ENCODE data around the gene PRLHR. TPM values are rescaled to one million over a fixed set of nuclear protein-coding genes. Genes with fewer than 3 reads are reported as not detected.

PRLHR gene
- total and polyA plus RNA-seq, 2 experiments from 2014 or later, result not detected

- peaks cover 5% of the 10 kb centered on the region for H3K4me1 ChIP-seq (ENCODE audit: low read depth)
- no peak for DNase-seq (ENCODE audit: low read depth in 1 of 2, low spot score in 1 of 2)
- no peak overlapping the region for H3K27ac ChIP-seq
- peaks cover 4% of the 10 kb centered on the region for H3K27me3 ChIP-seq
- no peaks in the 10 kb centered on the region for H3K36me3 ChIP-seq
- no peaks in the 10 kb centered on the region for H3K9me3 ChIP-seq (ENCODE audit: low read depth)
- TF ChIP-seq, protein P1, sequence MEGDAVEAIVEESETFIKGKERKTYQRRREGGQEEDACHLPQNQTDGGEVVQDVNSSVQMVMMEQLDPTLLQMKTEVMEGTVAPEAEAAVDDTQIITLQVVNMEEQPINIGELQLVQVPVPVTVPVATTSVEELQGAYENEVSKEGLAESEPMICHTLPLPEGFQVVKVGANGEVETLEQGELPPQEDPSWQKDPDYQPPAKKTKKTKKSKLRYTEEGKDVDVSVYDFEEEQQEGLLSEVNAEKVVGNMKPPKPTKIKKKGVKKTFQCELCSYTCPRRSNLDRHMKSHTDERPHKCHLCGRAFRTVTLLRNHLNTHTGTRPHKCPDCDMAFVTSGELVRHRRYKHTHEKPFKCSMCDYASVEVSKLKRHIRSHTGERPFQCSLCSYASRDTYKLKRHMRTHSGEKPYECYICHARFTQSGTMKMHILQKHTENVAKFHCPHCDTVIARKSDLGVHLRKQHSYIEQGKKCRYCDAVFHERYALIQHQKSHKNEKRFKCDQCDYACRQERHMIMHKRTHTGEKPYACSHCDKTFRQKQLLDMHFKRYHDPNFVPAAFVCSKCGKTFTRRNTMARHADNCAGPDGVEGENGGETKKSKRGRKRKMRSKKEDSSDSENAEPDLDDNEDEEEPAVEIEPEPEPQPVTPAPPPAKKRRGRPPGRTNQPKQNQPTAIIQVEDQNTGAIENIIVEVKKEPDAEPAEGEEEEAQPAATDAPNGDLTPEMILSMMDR (IDR thresholded peaks at IDR 0.05; ENCODE audit: low read depth, low read length), result no peak
- H3K4me3 ChIP-seq, result no peak overlapping the region
Measured at GRCh38 chr10:118567701-118568248, 27.7 kb downstream of the PRLHR start.

- Histone ChIP-seq H3K9me3 (ENCODE audit: low read depth) (no peaks in the 10 kb centered on the region), H3K4me1 (ENCODE audit: low read depth) (peaks cover 5% of the 10 kb centered on the region), H3K4me3 (no peak overlapping the region), H3K27ac (no peak overlapping the region), H3K36me3 (no peaks in the 10 kb centered on the region), H3K27me3 (peaks cover 4% of the 10 kb centered on the region)
- TF ChIP-seq, protein P1 (IDR thresholded peaks at IDR 0.05; ENCODE audit: low read depth, low read length), result no peak
- no peak for DNase-seq (ENCODE audit: low read depth in 1 of 2, low spot score in 1 of 2)
Measured at GRCh38 chr10:118566911-118567310, 28.5 kb downstream of the PRLHR start.

- H3K4me1 ChIP-seq (ENCODE audit: low read depth), result peaks cover 3% of the 10 kb centered on the region
- H3K27ac ChIP-seq, result no peak overlapping the region
- no peaks in the 10 kb centered on the region for H3K27me3 ChIP-seq
- TF ChIP-seq, protein P1 (IDR thresholded peaks at IDR 0.05; ENCODE audit: low read depth, low read length), result no peak
- no peak overlapping the region for H3K4me3 ChIP-seq
- H3K36me3 ChIP-seq, result no peaks in the 10 kb centered on the region
- no peak for DNase-seq (ENCODE audit: low read depth in 1 of 2, low spot score in 1 of 2)
- H3K9me3 ChIP-seq (ENCODE audit: low read depth), result no peaks in the 10 kb centered on the region
Measured at GRCh38 chr10:118565301-118566075, 30.0 kb downstream of the PRLHR start.

DNA sequence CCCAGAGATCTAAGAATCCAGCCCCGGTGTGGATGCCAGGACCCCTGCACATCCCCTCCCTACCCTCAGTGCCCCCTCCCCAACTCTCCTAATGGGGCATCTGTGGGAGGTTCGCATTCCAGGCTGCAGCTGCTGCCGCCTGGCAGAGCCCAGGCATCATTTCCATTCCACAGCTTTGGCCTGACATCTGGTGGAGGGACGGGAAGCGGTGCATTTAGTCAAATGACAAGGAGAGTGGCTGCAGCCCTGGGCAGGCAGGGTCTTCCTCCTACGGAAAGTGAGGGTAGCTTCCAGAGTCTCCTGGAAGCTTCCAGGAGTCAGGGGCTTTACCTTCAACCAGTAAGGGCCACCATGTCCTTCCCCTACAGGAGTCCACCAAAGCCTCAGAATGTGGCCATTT, 30.8 kb downstream of the PRLHR start:
- H3K36me3 ChIP-seq, result no peaks in the 10 kb centered on the region
- H3K27ac ChIP-seq, result no peak overlapping the region
- no peak overlapping the region for H3K4me3 ChIP-seq
- TF ChIP-seq, protein P1 (IDR thresholded peaks at IDR 0.05; ENCODE audit: low read depth, low read length), result no peak
- H3K4me1 ChIP-seq (ENCODE audit: low read depth), result no peaks in the 10 kb centered on the region
- H3K9me3 ChIP-seq (ENCODE audit: low read depth), result no peaks in the 10 kb centered on the region
- peak; percentile 35 to 37 for DNase-seq (ENCODE audit: low read depth in 1 of 2, low spot score in 1 of 2)
- H3K27me3 ChIP-seq, result no peaks in the 10 kb centered on the region

GRCh38 chr10:118564114-118564513, 31.3 kb downstream of the PRLHR start:
- H3K36me3 ChIP-seq, result no peaks in the 10 kb centered on the region
- H3K9me3 ChIP-seq (ENCODE audit: low read depth), result no peaks in the 10 kb centered on the region
- H3K4me3 ChIP-seq, result no peak overlapping the region
- no peaks in the 10 kb centered on the region for H3K4me1 ChIP-seq (ENCODE audit: low read depth)
- no peak for DNase-seq (ENCODE audit: low read depth in 1 of 2, low spot score in 1 of 2)
- no peaks in the 10 kb centered on the region for H3K27me3 ChIP-seq
- no peak overlapping the region for H3K27ac ChIP-seq
- TF ChIP-seq, protein P1 (IDR thresholded peaks at IDR 0.05; ENCODE audit: low read depth, low read length), result no peak

All from cardiac muscle cell (in vitro differentiated cells and primary cell).